C4-2B (cell line): Measurements from ENCODE around the gene LYRM4.

ENCODE experiments used
- H3K27ac ChIP-seq: fragments of 450-650 bp; 2 replicates; pipeline ENCODE4 v1.5.1; 2017
- CTCF ChIP-seq: fragments of 450-650 bp; conservative IDR thresholded peaks from 2 replicates; pipeline ENCODE4 v1.5.1; 2017; ENCODE audit warnings: mild to moderate bottlenecking
- ZFX ChIP-seq: fragments of 450-650 bp; IDR thresholded peaks from 2 replicates; pipeline ENCODE4 v1.6.1; 2017

LYRM4 gene

GRCh38 chr6:5091210-5092069 is 169.3 kb downstream of the LYRM4 start:
- H3K27ac ChIP-seq = no peak overlapping the region
- TF ChIP-seq CTCF = no peak
- TF ChIP-seq ZFX = no peak

DNA sequence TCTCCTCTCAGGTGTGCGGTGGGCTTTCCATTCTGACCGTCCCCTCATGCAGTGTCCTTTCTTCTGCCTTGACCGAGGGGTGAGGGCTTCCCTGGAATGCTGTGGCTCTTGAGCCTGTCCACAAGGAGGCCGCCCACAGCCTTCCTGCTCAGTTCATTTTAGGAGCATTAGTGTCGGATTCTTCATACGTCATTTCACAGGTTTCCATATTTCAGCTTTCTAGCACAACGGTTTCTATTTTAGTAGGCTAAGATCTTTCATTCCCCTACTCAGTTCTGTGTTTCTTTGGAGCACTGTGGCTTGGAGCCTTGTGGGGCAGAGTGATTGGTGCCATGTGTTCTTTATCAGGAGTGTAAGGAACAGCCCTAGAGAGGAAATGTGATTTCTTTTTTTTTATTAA is 170.1 kb downstream of the LYRM4 start:
- H3K27ac ChIP-seq = no peak overlapping the region

DNA sequence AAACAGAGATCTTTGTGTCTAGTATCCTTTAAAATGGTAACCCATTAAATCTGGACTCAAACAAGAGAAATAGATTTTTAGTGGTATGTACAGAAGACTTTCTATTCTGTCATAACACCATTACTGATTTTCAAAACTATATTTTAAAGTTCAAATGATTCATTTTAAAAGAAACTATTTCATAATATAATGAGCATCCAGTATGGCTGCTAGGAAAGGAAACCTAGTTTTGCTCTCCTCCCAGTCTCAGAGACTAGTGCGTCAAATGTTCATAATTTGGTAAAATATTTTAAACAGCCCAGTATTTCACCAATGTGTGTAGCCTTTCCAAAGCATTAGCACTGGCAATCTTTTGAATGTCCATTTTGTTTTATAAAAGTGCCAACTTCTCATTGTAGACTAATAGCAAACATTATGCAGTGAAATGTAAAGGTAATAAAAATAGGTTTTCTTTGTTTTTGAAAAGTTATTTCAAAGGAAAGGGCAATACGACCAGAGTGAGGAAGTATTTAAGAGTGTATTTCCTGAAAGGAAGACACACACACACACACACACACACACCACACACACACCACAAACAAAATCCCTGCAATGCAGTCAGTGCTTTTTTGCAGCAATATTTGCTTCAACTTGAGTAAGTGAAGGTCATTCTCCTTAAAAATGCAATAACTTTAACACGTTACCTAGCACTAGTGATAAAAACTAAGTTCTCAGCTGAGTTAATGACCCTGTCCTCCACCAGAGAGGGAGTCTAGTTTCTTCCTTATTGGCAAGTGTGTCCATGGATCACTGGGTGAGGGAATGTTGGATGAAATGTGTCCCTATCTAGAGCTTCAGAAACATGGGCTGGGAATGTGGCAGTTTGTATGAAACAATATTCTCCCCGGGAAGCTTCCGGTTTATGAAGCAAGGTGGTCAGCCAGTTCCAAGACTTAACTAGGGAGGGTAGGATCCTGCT is 171.0 kb downstream of the LYRM4 start:
- H3K27ac ChIP-seq = no peak overlapping the region
- no peak for TF ChIP-seq CTCF
- no peak for TF ChIP-seq ZFX

More for the DNA sequence above, 170.1 kb downstream of the LYRM4 start:
- no peak for TF ChIP-seq CTCF
- no peak for TF ChIP-seq ZFX

- TF ChIP-seq CTCF (no peak), ZFX (no peak)
- H3K27ac ChIP-seq = no peak overlapping the region
Observed at GRCh38 chr6:5088780-5089179, 172.0 kb downstream of the LYRM4 start.

GRCh38 chr6:5087389-5087788 is 173.4 kb downstream of the LYRM4 start:
- no peak overlapping the region for H3K27ac ChIP-seq
- TF ChIP-seq ZFX (no peak), CTCF (no peak)

- no peak for TF ChIP-seq ZFX
- no peak overlapping the region for H3K27ac ChIP-seq
Observed at GRCh38 chr6:5086294-5086890, 174.4 kb downstream of the LYRM4 start.

- H3K27ac ChIP-seq = no peak overlapping the region
- TF ChIP-seq CTCF (no peak), ZFX (no peak)
Observed at GRCh38 chr6:5085648-5086293, 175.0 kb downstream of the LYRM4 start.
